ENCODE results near the gene KCNH5.
"Not testable (repeated sequence)": the region's sequence is repeated elsewhere in the genome, so short reads cannot be mapped to it uniquely, and the experiment has no call there.

DNA sequence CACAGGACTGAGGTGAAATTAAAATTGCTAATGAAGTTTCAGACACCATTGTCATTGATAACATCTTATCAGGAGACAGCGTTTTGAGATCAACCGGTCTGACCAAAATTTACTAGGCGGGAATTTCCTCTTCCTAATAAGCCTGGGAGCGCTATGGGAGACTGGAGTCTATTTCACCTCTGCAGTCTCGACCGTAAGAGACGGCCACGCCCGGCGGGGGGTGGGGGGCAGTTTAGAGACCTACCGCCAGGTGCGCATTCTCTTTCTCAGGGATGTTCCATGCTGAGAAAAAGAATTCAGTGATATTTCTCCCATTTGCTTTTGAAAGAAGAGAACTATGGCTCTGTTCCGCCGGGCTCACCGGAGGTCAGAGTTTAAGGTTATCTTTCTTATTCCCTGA is 263.9 kb downstream of the KCNH5 start:
- not testable (repeated sequence) for TF ChIP-seq POLR2A (IDR thresholded peaks at IDR 0.05; ENCODE audit: low read length); GATA1 (IDR thresholded peaks at IDR 0.05; ENCODE audit: low read depth, low read length)

Measured in erythroblast (primary cell).